ENCODE measurements around the gene MEIKIN. TPM values are rescaled to one million over a fixed set of nuclear protein-coding genes. Genes with fewer than 3 reads are reported as not detected.
"Not testable (repeated sequence)": the region's sequence is repeated elsewhere in the genome, so short reads cannot be mapped to it uniquely, and the experiment has no call there.

MEIKIN gene
- total RNA-seq, 2 experiments from 2014 or later = 0.55 to 1.2 TPM

DNA sequence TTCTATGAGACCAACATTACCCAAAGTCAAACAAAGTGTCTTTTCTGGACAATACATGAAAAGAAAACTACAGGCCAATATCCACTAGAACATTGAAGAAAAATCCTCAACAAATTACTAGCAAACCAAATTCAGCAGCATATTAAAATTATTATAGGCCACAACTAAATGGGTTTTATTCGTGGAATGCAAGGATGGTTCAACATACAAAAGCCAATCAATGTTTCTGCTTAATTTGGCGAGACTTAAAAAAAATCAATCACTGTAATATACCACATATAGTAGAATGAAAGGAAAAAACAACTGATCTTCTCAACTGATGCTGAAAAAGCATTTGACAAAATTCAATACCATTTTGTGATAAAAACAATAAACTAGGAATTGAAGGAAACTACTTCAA lies 96.8 kb downstream of the MEIKIN start:
- Mint-ChIP-seq H3K27me3 (peaks cover 4% of the 10 kb centered on the region), H3K9me3 (peaks cover 44% of the 10 kb centered on the region), H3K4me3 (no peak overlapping the region), H3K27ac (no peak overlapping the region), H3K36me3 (peaks cover 38% of the 10 kb centered on the region), H3K4me1 (peaks cover 6% of the 10 kb centered on the region)
- ATAC-seq (ENCODE audit: low read depth) (no peak), DNase-seq (no peak)
- POLR2A ChIA-PET = no interaction called here

DNA sequence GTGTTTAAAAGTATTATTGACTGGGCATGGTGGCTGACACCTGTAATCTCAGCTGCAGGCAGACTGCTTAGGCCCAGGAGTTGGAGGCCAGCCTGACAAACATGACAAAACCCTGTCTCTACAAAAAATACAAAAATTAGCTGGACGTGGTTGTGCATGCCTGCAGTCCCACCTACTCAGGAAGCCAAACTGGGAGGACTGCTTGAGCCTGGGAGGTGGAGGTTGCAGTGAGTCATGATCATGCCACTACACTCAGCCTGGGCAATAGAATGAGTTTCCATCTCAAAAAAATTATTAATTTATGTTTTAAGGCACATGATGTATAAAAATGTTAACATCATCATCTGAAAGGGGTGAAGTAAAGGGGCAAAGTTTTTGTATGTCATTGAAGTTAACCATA lies 98.9 kb downstream of the MEIKIN start:
- no peak for ATAC-seq (ENCODE audit: low read depth)
- Mint-ChIP-seq H3K9me3 (peaks cover 40% of the 10 kb centered on the region), H3K27me3 (peaks cover 6% of the 10 kb centered on the region)

DNA sequence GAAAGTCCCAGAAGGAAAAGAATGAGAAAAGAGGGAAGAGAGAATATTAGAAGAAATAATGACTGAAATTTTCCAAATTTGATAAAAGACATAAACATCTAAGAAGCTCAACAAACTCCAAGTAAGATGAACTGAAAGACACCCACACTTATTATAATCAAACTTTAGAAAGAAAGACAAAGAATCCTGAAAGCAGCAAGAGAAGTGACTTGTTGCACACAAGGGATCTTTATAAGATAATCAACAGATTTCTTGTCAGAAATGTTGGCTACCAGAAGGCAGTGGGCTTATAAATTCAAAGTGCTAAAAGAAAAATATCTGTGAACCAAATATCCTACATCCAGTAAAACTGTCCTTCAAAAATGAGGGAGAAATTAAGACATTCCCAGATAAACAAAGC lies 99.6 kb downstream of the MEIKIN start:
- ATAC-seq (ENCODE audit: low read depth) (no peak), DNase-seq (no peak)
- POLR2A ChIA-PET = no interaction called here
- no peak overlapping the region for H3K4me3 Mint-ChIP-seq
- H3K4me1 Mint-ChIP-seq = peaks cover 1% of the 10 kb centered on the region
- H3K27me3 Mint-ChIP-seq = peaks cover 6% of the 10 kb centered on the region
- H3K27ac Mint-ChIP-seq = no peak overlapping the region
- peaks cover 30% of the 10 kb centered on the region for H3K36me3 Mint-ChIP-seq
- peaks cover 39% of the 10 kb centered on the region for H3K9me3 Mint-ChIP-seq

More for the DNA sequence above, 98.9 kb downstream of the MEIKIN start:
- Mint-ChIP-seq H3K4me1 (peaks cover 1% of the 10 kb centered on the region), H3K27ac (no peak overlapping the region), H3K36me3 (peaks cover 30% of the 10 kb centered on the region), H3K4me3 (no peak overlapping the region)
- DNase-seq = no peak
- POLR2A ChIA-PET = no interaction called here

DNA sequence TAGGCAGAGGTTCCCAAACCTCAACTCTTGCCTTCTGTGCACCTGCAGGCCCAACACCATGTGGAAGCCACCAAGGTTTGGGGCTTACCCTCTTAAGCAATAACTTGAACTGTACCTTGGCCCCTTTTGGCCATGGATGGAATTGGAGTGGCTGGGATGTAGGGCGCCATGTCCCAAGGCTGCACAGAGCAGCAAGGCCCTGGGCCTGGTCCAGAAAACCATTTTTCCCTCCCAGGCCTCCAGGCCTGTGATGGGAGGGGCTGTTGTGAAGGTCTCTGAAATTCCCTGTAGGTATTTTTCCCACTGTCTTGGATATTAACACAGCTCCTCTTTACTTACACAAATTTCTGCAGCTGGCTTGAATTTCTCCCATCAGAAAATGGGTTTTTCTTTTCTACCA lies 102.5 kb downstream of the MEIKIN start:
- POLR2A ChIA-PET; H3K27me3 Mint-ChIP-seq; H3K4me3 Mint-ChIP-seq; DNase-seq; H3K27ac Mint-ChIP-seq; ATAC-seq (ENCODE audit: low read depth); H3K4me1 Mint-ChIP-seq: not testable (repeated sequence)
- Mint-ChIP-seq H3K9me3 (peaks cover 38% of the 10 kb centered on the region), H3K36me3 (peaks cover 30% of the 10 kb centered on the region)

DNA sequence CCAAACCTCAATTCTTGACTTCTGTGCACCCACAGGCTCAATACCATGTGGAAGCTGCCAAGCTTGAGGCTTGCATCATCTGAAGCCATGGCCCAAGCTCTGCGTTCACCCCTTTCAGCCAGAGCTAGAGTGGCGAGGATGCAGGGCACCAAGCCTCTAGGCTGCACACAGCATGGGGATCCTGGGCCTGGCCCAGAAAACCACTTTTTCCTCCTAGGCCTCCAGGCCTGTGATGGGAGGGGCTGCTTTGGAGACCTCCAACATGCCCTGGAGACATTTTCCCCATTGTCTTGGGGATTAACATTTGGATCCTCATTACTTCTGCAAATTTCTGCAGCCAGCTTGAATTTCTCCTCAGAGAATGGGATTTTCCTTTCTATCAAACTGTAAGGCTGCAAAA lies 112.8 kb downstream of the MEIKIN start:
- H3K4me1 Mint-ChIP-seq; H3K4me3 Mint-ChIP-seq; H3K27ac Mint-ChIP-seq; DNase-seq; POLR2A ChIA-PET; ATAC-seq (ENCODE audit: low read depth); H3K27me3 Mint-ChIP-seq: not testable (repeated sequence)
- peaks cover 21% of the 10 kb centered on the region for H3K9me3 Mint-ChIP-seq
- peaks cover 14% of the 10 kb centered on the region for H3K36me3 Mint-ChIP-seq

DNA sequence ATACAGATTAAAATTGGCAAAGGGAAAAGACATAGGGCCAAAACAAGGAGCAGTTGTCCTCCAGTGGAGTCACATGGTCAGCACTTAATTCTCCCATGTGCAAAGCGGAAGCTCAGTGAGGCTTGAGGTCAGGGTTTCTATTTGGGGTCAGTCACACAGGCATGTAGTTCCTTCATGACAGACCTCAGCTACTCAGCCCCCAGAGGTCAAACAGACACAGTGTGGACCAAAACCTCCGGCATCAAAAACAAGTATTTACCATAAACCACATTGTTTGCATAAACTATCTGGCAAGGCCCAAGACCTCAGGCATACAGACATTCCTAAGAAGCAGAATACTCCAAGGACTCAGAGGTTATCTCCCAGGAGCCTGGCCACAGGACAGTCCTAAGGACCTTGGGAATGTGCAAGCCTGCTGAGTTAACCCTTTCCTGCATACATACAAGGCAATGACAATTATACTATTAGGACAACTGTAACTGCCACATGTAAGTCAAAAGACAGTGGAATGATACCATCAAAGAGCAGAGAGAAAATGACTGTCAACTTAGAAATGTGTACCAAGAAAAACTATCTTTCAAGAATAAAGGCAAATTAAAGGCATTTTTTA lies 120.0 kb downstream of the MEIKIN start:
- peaks cover 4% of the 10 kb centered on the region for H3K36me3 Mint-ChIP-seq
- H3K4me1 Mint-ChIP-seq = peaks cover 7% of the 10 kb centered on the region
- H3K27me3 Mint-ChIP-seq = peaks cover 18% of the 10 kb centered on the region
- DNase-seq (no peak), ATAC-seq (ENCODE audit: low read depth) (no peak)
- POLR2A ChIA-PET = no interaction called here
- H3K4me3 Mint-ChIP-seq = no peak overlapping the region
- H3K27ac Mint-ChIP-seq = no peak overlapping the region
- H3K9me3 Mint-ChIP-seq = peaks cover 10% of the 10 kb centered on the region

DNA sequence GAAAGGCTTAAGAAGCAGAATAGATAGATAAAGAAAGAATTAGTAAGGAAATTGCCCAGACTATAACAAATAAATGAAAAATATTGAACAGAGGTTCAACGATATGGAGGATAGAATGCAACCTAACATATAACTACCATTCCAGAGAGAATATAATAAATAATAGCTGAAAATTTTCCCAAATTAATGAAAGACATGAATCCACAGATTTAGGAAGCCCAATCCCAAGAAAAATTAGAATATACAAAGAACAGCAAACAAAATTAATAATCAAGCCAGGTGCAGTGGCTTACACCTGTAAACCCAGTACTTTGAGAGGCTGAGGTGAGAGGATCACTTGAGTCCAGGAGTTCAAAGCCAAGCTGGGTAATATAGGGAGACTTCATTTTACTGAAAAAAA lies 120.8 kb downstream of the MEIKIN start:
- Mint-ChIP-seq H3K9me3 (peaks cover 10% of the 10 kb centered on the region), H3K4me1 (peaks cover 5% of the 10 kb centered on the region), H3K36me3 (peaks cover 4% of the 10 kb centered on the region), H3K27ac (no peak overlapping the region), H3K4me3 (no peak overlapping the region), H3K27me3 (peaks cover 22% of the 10 kb centered on the region)
- POLR2A ChIA-PET = no interaction called here
- ATAC-seq (ENCODE audit: low read depth) = no peak
- no peak for DNase-seq

DNA sequence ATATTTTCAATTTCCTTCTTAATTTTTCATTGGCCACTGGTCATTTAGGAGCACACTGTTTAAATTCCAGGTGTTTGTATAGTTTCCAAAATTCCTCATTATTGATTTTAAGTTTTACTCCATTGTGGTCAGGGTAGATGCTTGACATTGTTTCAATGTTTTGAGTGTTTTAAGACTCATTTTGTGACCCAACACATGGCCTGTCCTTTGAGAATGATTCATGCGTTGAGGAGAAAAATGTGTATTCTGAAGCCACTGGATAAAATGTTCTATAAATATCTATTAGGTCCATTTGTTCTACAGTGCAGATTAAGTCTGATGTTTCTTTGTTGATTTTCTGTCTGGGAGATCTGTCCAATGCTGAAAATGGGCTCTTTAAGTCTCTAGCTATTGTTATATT lies 124.2 kb downstream of the MEIKIN start:
- Mint-ChIP-seq H3K4me1 (peaks cover 4% of the 10 kb centered on the region), H3K9me3 (peaks cover 4% of the 10 kb centered on the region)

DNA sequence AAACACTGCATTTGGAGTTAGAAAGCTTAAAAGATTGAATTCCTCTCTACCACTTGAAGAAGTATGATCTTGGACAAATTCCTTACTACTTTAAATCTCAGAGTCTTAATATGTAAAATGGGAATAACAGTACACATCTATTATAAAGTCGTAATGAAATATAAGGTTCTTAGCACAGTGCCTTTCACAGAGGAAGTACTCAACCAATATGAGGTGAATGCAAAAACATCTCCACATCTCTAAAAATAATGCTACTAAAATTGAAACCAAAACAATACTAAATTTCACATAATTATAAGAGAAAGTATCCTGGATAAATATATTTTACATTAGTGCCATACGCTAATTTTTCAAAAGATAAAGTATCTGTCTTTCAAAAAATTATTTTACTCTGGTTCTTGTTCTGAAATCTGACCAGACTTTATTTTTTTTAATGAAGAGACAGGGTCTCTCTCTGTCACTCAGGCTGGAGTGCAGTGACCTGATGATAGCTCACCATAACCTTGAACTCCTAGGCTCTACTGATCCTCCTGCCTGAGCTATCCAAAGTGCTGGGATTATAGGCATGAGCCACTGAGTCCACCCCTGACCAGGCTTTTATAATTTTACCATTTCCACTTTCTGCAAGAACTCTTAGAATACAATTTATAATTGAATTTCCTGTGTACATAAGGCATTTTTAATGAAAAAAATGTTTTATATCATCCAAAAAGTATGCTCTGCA lies 127.3 kb downstream of the MEIKIN start:
- peaks cover 4% of the 10 kb centered on the region for H3K4me1 Mint-ChIP-seq
- POLR2A ChIA-PET = no interaction called here
- peaks cover 22% of the 10 kb centered on the region for H3K27me3 Mint-ChIP-seq
- peaks cover 2% of the 10 kb centered on the region for H3K9me3 Mint-ChIP-seq
- no peak for ATAC-seq (ENCODE audit: low read depth)
- peak overlapping the region; percentile 62 for H3K27ac Mint-ChIP-seq
- no peaks in the 10 kb centered on the region for H3K36me3 Mint-ChIP-seq
- H3K4me3 Mint-ChIP-seq = peak overlapping the region; percentile 19
- no peak for DNase-seq

More for the DNA sequence above, 124.2 kb downstream of the MEIKIN start:
- no peaks in the 10 kb centered on the region for H3K36me3 Mint-ChIP-seq
- no peak overlapping the region for H3K27ac Mint-ChIP-seq
- DNase-seq (no peak), ATAC-seq (ENCODE audit: low read depth) (no peak)
- POLR2A ChIA-PET = no interaction called here
- no peak overlapping the region for H3K4me3 Mint-ChIP-seq
- H3K27me3 Mint-ChIP-seq = peaks cover 22% of the 10 kb centered on the region

DNA sequence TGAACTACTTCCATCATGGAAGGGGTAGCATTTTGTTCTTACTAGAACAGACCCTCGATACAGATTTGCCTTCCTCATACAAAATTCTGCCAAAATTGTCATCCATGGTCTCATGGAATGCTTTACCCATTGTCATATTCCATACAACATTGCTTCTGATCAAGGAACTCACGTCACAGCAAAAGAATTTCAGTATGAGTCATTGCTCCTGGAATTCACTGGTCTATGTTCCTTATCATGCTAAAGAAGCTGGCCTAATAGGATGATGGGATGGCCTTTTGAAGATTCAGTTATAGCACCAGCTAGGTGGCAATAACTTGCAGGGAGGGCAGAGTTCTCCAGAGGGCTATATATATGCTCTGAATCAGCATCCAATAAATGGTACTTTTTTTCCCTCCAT lies 130.5 kb downstream of the MEIKIN start:
- no peak overlapping the region for H3K27ac Mint-ChIP-seq
- no peaks in the 10 kb centered on the region for H3K9me3 Mint-ChIP-seq
- H3K4me1 Mint-ChIP-seq = peaks cover 7% of the 10 kb centered on the region
- no peak for DNase-seq
- H3K4me3 Mint-ChIP-seq = no peak overlapping the region
- no peaks in the 10 kb centered on the region for H3K36me3 Mint-ChIP-seq
- POLR2A ChIA-PET = no interaction called here
- no peak for ATAC-seq (ENCODE audit: low read depth)
- no peaks in the 10 kb centered on the region for H3K27me3 Mint-ChIP-seq

DNA sequence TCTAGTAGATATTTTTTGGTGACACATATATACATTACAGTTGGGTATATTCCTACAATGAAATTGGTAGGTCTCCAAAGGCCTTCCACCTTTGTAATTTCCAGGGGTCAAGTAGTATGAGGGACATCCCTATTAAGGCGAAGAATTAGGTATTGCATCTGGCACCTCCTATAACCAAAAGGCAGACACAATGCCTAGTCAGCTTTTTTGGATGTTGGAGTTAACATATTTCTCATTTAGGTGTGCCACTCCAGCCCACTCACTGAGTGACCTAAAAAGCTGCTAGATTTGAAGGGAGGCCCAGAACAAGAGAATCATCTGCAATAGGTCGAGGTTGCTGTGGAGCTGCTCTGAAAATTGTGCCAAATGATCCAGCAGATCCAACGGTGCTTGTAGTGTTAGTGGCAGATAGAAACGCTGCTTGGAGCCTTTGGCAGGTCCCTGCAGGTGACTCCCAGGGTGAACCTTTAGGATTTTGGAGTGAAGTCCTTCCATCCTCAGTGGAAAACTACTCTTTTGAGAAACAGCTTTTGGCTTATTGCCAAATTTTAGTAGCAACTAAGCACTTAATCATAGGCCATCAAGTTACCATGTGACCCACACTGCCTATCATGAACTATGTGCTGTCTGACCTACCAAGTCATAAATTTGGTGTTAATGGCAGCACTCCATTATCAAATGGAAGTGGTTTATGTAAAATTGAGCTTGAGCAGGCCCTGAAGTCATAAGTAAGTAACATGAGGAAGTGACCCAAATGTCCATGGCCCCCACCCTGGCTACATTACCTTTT lies 132.9 kb downstream of the MEIKIN start:
- H3K36me3 Mint-ChIP-seq = no peaks in the 10 kb centered on the region
- POLR2A ChIA-PET = no interaction called here
- H3K4me1 Mint-ChIP-seq = peaks cover 2% of the 10 kb centered on the region
- DNase-seq (no peak), ATAC-seq (ENCODE audit: low read depth) (no peak)
- no peak overlapping the region for H3K27ac Mint-ChIP-seq
- H3K9me3 Mint-ChIP-seq = no peaks in the 10 kb centered on the region
- H3K4me3 Mint-ChIP-seq = no peak overlapping the region
- peaks cover 4% of the 10 kb centered on the region for H3K27me3 Mint-ChIP-seq

DNA sequence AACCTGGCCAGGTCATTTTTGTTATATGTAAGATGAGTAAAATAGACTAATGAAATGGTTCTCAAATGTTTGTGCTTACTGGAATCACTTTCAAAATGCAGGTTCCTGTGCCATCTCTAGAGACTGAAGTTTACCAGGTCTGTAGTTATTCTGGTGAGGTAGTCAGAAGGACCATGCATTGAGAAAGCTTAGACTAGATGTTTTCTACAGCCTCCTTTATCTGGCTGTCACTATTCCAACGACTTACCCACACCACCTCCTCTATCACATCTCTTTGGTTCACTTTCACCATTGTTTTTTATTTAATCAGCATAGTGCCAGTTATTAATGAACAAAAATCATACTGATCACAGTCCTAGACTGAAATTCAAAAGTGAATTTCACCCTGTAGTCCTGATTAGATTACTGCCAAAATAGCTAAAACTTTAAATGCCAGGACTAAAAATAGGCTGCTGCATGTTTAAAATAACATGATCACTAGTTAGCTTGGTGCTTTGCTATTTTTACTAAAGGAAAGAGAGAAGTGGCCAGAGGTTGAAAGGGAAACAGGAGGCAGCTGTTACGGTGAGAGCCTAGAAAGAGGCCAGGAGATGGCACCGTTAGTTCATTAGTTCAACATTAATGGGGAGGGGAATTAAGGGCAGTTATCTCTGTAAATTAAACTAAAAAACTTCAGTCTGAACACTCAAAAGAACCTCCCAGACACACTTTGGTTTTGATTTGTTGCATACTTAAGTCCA lies 134.8 kb downstream of the MEIKIN start:
- Mint-ChIP-seq H3K27ac (no peak overlapping the region), H3K36me3 (no peaks in the 10 kb centered on the region), H3K27me3 (peaks cover 10% of the 10 kb centered on the region), H3K9me3 (no peaks in the 10 kb centered on the region), H3K4me1 (peaks cover 2% of the 10 kb centered on the region), H3K4me3 (no peak overlapping the region)
- DNase-seq = no peak
- POLR2A ChIA-PET = interaction anchor here (1.4 to 1.7 kb wide), 2 partner anchors 14 to 197 kb away, joined by 3 to 6 read pairs; partner anchors contain the start of gene FNIP1
- no peak for ATAC-seq (ENCODE audit: low read depth)

Data from activated naive CD8-positive, alpha-beta T cell treated with anti-CD3 and anti-CD28 coated beads, Interleukin-2, amount 10 ng/mL, durations not matched to agents 7 days and 5 days (primary cell).